ENCODE measurements around the gene GNPTG. TPM values are rescaled to one million over a fixed set of nuclear protein-coding genes. Genes with fewer than 3 reads are reported as not detected.
A peak's percentile ranks its signal among the peaks of the same experiment; 100 is the strongest.

The GNPTG gene
- total RNA-seq, 1 donor: 26.3 TPM

DNA sequence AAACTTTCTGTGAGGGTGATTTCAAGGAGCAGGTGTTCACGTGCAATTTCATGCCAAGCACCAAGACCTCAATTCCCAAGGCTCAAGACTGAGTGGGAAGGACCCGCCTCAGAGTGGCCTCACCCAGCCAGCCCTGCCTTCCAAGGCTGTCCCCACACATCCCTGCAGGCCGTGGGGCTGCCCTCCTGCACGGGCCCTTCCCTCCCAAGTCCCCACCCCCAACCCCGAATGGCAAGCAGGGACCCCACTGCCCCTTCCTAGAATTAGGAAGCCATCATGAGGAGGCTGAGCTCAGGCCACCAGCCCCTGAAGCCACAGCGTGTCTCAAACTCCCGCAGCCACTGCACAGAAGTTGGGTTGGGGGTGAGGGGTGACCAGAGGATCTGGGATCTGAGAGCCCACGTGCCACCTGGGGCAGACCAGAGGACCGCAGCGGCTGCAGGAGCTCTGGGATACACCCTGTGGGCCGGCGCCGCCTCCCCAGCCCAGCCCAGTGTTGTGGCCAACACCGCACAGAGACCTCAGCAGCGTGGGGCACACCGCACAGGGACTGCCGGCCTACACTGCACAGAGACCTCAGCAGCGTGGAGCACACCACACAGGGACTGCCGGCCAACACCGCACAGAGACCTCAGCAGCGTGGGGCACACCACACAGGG lies 20.7 kb downstream of the GNPTG start:
- no peak for DNase-seq (ENCODE audit: low read depth)
- TF ChIP-seq, protein P1, sequence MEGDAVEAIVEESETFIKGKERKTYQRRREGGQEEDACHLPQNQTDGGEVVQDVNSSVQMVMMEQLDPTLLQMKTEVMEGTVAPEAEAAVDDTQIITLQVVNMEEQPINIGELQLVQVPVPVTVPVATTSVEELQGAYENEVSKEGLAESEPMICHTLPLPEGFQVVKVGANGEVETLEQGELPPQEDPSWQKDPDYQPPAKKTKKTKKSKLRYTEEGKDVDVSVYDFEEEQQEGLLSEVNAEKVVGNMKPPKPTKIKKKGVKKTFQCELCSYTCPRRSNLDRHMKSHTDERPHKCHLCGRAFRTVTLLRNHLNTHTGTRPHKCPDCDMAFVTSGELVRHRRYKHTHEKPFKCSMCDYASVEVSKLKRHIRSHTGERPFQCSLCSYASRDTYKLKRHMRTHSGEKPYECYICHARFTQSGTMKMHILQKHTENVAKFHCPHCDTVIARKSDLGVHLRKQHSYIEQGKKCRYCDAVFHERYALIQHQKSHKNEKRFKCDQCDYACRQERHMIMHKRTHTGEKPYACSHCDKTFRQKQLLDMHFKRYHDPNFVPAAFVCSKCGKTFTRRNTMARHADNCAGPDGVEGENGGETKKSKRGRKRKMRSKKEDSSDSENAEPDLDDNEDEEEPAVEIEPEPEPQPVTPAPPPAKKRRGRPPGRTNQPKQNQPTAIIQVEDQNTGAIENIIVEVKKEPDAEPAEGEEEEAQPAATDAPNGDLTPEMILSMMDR (IDR thresholded peaks at IDR 0.05; ENCODE audit: insufficient read depth, low read depth, low read length): no peak
- no peak overlapping the region for H3K4me3 ChIP-seq (ENCODE audit: low read depth, low read length)

GRCh38 chr16:1374418-1375297 lies 22.9 kb downstream of the GNPTG start:
- no peak for DNase-seq (ENCODE audit: low read depth)
- no peak overlapping the region for H3K4me3 ChIP-seq (ENCODE audit: low read depth, low read length)
- TF ChIP-seq, protein P1 (IDR thresholded peaks at IDR 0.05; ENCODE audit: insufficient read depth, low read depth, low read length): no peak

DNA sequence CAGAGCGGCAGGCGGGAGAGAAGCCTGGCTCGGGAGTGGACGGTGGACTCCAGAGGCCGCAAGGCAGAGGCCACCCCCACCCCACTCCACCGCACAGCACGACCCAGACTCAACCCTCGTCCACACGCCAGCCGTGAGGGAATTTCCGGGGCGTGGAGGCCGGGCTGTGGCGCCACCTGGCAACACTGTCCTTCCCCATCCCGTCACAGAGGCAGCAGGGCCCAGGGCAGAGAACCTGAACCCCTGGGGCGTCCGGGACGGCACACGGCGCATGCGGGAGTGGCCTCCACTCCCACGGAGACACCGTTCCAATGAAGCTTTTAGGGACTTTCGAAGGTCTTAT lies 23.5 kb downstream of the GNPTG start:
- no peak overlapping the region for H3K4me3 ChIP-seq (ENCODE audit: low read depth, low read length)
- DNase-seq (ENCODE audit: low read depth): no peak
- TF ChIP-seq, protein P1 (IDR thresholded peaks at IDR 0.05; ENCODE audit: insufficient read depth, low read depth, low read length): no peak

DNA sequence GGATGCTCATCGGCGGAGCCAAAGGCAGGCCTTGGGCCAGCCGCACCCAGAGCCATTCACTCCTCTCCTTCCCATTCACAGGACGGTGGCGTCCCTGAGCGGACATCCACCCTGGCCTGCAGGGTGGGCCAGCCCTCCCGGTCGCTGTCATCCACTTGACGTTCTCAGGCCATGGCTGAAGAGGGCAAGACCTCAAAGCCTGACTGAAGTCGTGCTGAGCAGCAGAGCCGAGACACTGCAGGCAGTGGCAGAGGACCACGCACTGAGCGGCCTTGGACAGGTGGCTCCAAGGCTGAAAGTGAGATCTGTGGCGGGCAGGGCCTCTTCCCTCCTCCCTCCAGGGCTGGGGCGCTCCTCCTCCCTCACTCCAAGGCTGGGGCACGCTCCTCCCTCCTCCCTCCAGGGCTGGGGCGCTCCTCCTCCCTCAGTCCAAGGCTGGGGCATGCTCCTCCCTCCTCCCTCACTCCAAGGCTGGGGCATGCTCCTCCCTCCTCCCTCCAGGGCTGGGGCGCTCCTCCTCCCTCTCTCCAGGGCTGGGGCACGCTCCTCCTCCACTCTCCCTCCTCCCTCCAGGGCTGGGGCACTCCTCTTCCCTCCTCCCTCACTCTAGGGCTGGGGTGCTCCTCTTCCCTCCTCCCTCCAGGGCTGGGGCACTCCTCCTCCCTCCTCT lies 24.1 kb downstream of the GNPTG start:
- no peak overlapping the region for H3K4me3 ChIP-seq (ENCODE audit: low read depth, low read length)
- DNase-seq (ENCODE audit: low read depth): no peak
- TF ChIP-seq, protein P1 (IDR thresholded peaks at IDR 0.05; ENCODE audit: insufficient read depth, low read depth, low read length): no peak

DNA sequence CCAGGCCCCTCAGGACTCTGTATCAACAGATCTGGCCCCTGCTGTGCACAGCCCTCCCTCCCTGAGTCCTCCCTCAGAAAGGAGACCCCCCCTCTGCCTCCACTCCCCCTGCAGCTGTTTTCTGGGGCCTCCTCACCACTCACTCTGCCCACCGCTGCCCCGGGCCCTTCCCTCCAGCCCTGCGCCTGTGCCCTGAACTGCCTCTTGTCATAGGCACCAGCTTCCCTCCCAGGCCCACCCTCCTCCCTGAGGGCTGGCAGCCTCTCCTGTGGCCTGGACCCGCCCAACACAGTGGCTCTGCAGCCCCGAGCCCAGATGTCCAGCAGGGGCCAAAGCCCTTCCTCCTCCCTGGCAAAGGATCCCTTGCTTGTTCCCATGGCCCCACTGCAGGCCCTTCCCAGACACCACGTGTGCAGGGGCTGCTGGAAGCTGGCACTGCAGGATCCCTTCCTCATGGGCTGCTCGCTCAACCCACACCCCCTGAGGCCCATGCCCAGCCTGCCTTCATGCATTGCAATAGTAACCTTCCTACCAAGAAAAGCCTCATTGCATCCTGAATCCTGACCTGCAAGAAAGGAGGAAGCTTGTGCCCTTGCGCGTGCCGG lies 25.8 kb downstream of the GNPTG start:
- no peak overlapping the region for H3K4me3 ChIP-seq (ENCODE audit: low read depth, low read length)
- DNase-seq (ENCODE audit: low read depth): no peak
- TF ChIP-seq, protein P1 (IDR thresholded peaks at IDR 0.05; ENCODE audit: insufficient read depth, low read depth, low read length): no peak

DNA sequence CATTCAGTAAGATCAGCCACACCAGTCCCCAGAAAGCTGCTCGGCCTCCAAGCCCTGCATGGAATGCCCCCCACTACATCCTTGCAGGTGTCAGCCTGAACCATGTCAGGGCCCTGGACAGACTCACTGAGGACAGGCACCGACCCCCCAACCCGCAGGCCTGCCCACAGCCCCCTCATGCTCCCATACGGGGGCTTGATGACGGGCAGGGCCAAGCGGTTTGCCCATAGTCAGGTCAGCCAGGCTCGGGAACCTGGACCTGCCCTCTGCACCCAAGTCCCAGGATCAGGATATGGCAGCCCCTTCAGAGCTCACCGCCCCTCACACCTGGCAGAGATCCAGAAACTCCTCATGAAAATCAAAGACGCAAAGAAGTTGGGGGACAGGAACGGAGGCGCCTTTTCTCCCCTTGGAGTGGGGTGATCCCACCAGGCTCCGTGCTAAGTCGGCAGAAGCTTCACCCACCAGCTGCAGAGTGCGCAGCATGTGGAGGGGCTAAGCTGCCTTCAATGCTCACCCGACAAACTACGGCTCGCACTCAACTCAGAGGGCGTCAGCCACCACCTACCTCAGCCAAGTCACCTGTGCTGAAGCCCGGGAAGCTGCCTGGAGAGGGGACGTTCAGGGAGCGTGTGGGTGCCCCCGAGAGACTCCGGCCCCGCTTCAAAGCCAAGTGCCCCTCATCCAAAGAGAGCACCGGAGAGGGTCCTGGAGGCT lies 26.5 kb downstream of the GNPTG start:
- H3K4me3 ChIP-seq (ENCODE audit: low read depth, low read length): peak overlapping the region; percentile 61
- TF ChIP-seq, protein P1 (IDR thresholded peaks at IDR 0.05; ENCODE audit: insufficient read depth, low read depth, low read length): no peak
- DNase-seq (ENCODE audit: low read depth): no peak
